PFSK-1 (cell line): Measurements from ENCODE around the gene RPS6KC1.

Experiments used
- FOXP2 ChIP-seq: optimal IDR thresholded peaks from 2 replicates; pipeline ENCODE3; 2011; ENCODE audit warnings: borderline replicate concordance, control low read depth, inconsistent platforms; ENCODE audit not compliant: insufficient read depth; ENCODE audit errors: extremely low read length, extremely low read depth
- POLR2AphosphoS5 ChIP-seq: IDR thresholded peaks from 2 replicates; pipeline ENCODE4 v1.6.1; 2012; ENCODE audit warnings: low read depth, mild to moderate bottlenecking, control low read depth, low read length, moderate library complexity
- REST ChIP-seq, 2 experiments: IDR thresholded peaks; 2 replicates each; pipeline versions ENCODE4 v1.6.1 to v1.8.0; 2011 to 2012; ENCODE audit warnings: low read depth in 2 of 2, low read length in 2 of 2, control low read depth in 1 of 2, inconsistent platforms in 1 of 2, mild to moderate bottlenecking in 1 of 2, moderate library complexity in 1 of 2; ENCODE audit not compliant: insufficient read depth in 1 of 2
- SIN3A ChIP-seq: IDR thresholded peaks from 2 replicates; pipeline ENCODE4 v1.6.1; 2012; ENCODE audit warnings: mild to moderate bottlenecking, low read length, moderate library complexity, borderline replicate concordance; ENCODE audit not compliant: insufficient read depth
- TAF1 ChIP-seq: IDR thresholded peaks from 2 replicates; pipeline ENCODE4 v1.6.1; 2012; ENCODE audit warnings: low read length, control low read depth, borderline replicate concordance; ENCODE audit not compliant: insufficient read depth

Gene RPS6KC1

GRCh38 chr1:213221209-213221608, 170.2 kb downstream of the RPS6KC1 start:
- TF ChIP-seq SIN3A (no peak), TAF1 (no peak), POLR2AphosphoS5 (no peak), REST (IDR thresholded peaks at IDR 0.05; ENCODE audit: insufficient read depth in 1 of 2, low read depth in 2 of 2, low read length in 2 of 2) (no peak), FOXP2 (no peak)

- TF ChIP-seq POLR2AphosphoS5 (no peak), REST (IDR thresholded peaks at IDR 0.05; ENCODE audit: insufficient read depth in 1 of 2, low read depth in 2 of 2, low read length in 2 of 2) (no peak), TAF1 (no peak), FOXP2 (no peak), SIN3A (no peak)
Measured at GRCh38 chr1:213227458-213227857, 176.4 kb downstream of the RPS6KC1 start.

- TF ChIP-seq TAF1 (no peak), FOXP2 (no peak), POLR2AphosphoS5 (no peak), REST (IDR thresholded peaks at IDR 0.05; ENCODE audit: insufficient read depth in 1 of 2, low read depth in 2 of 2, low read length in 2 of 2) (no peak), SIN3A (no peak)
Measured at GRCh38 chr1:213231795-213232231, 180.8 kb downstream of the RPS6KC1 start.

- no peak for TF ChIP-seq REST (IDR thresholded peaks at IDR 0.05; ENCODE audit: insufficient read depth in 1 of 2, low read depth in 2 of 2, low read length in 2 of 2)
Measured at GRCh38 chr1:213242883-213243282, 191.8 kb downstream of the RPS6KC1 start.

GRCh38 chr1:213244664-213245091, 193.6 kb downstream of the RPS6KC1 start:
- no peak for TF ChIP-seq POLR2AphosphoS5
- no peak for TF ChIP-seq TAF1
- TF ChIP-seq FOXP2, result no peak
- TF ChIP-seq SIN3A, result no peak
- TF ChIP-seq REST (IDR thresholded peaks at IDR 0.05; ENCODE audit: insufficient read depth in 1 of 2, low read depth in 2 of 2, low read length in 2 of 2), result no peak
